A673 (cell line): Measurements from ENCODE around the gene STEAP3.

Source experiments
- CTCF ChIP-seq: fragments of 300-800, 200-600 bp; sonication (generic); conservative IDR thresholded peaks from 2 replicates; pipeline ENCODE4 v1.5.1; 2017; ENCODE audit warnings: low read depth, mild to moderate bottlenecking, antibody characterized with exemption, low read length, moderate library complexity, mixed read lengths
- EZH2 ChIP-seq: fragments of 200-600 bp; sonication (generic); IDR thresholded peaks from 2 replicates; pipeline ENCODE4 v1.6.1; 2017; ENCODE audit warnings: borderline replicate concordance, low read depth, mild to moderate bottlenecking, mixed read lengths, antibody characterized with exemption, low read length; ENCODE audit not compliant: poor library complexity, severe bottlenecking

DNA sequence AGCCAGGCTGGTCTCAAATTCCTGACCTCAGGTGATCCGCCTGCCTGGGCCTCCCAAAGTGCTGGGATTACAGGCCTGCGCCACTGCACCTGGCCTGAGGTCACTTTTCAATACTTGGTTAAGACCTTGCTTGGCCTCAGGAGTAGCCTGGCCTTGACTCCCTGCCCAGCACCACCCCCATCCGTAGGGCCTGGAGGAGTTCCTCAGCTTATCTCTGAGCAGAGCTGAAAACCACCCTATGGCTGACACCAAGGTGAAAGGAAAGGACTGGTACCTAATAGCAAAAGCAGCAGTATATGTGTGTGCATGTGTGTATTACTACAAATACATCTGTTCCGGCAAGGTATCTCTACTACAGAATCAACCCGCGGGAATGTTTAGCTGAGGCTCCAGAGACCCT is 56.0 kb downstream of the STEAP3 start:
- TF ChIP-seq CTCF (no peak), EZH2 (no peak)
